SK-MEL-5 (cell line): ENCODE results near the gene NEK3. TPM values are rescaled to one million over a fixed set of nuclear protein-coding genes. Genes with fewer than 3 reads are reported as not detected.
"Not testable (repeated sequence)": the region's sequence is repeated elsewhere in the genome, so short reads cannot be mapped to it uniquely, and the experiment has no call there.

Source experiments
- DNase-seq: peaks from one replicate; pipeline ENCODE4 v3.0.0-alpha.2; 2016; ENCODE audit warnings: low read depth, low spot score
- in situ Hi-C: cut with HindIII; loops from 2 replicates; pipeline ENCODE4 v1.10.0; 2016; ENCODE audit warnings: low sequenced_read_pairs, high pct_unique_total_duplicates, low pct_unique_long_range_greater_than_20kb
- total RNA-seq: library from RNA; depleted of rRNA; stranded (reverse); fragments of >200 nt; shearing (Covaris generic); gene quantifications from 2 replicates; pipeline ENCODE4 v1.2.3, GENCODE V29; 2014; rRNA removed

Gene NEK3
- total RNA-seq, 1 experiment from 2014 or later: 7.6 TPM

- in situ Hi-C loops: no loop called here
- no peak for DNase-seq
These were observed 67.9 kb downstream of the NEK3 start for GRCh38 chr13:52091473-52091872.

DNA sequence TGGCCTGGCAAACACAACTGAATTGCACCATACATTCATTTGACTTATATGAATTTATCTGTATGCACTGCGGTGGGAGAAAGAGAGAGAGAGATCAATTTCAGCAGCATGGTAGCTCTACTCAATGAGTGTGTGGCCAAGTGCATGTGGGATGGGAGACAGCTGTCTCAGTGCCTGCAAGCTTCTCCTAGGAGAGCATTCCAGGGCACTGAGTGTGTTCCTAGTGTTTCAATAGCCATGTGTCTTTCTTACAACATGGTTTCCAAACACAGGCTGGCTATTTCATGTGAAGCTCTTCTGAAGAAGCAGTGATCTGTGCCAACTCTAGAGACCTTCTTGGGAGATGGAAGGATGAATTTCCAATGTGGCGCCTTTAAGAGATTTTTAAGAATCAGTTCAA lies 74.0 kb downstream of the NEK3 start:
- in situ Hi-C loops: no loop called here
- DNase-seq: no peak

- DNase-seq, in situ Hi-C loops: not testable (repeated sequence)
These were observed 74.4 kb downstream of the NEK3 start for GRCh38 chr13:52084981-52085380.

Other genes starting within 250 kb of the NEK3 start
- gene ATP7B, start 148.1 kb downstream of the NEK3 start, total RNA-seq: 3.6 and 3.8 TPM in 2 replicates
- 18.6 and 21.3 TPM in 2 replicates for gene ALG11, start 147.2 kb downstream of the NEK3 start, total RNA-seq
- gene UTP14C, start 134.9 kb downstream of the NEK3 start, total RNA-seq: 10.4 and 11.7 TPM in 2 replicates
- 0.05 and 0.08 TPM in 2 replicates for gene NEK5, start 30.5 kb downstream of the NEK3 start, total RNA-seq
- 0.32 and 0.42 TPM in 2 replicates for gene THSD1, start 246.6 kb upstream of the NEK3 start, total RNA-seq